Kidney (tissue), 14 donors: ENCODE results near the gene KREMEN2. TPM values are rescaled to one million over a fixed set of nuclear protein-coding genes. Genes with fewer than 3 reads are reported as not detected.
"Not testable (repeated sequence)": the region's sequence is repeated elsewhere in the genome, so short reads cannot be mapped to it uniquely, and the experiment has no call there.

Source experiments
- DNase-seq, 5 donors: peaks; one replicate each; pipeline ENCODE4 v3.0.0-alpha.2; 2013 to 2020
- FAIRE-seq: peaks from 2 replicates; lab custom pipeline; 2012; peaks lifted over from hg19 to GRCh38; lab: Jason Lieb, UNC
- H3K27ac ChIP-seq, 2 donors: one replicate each; pipeline ENCODE4 v1.7.0; 2013; ENCODE audit warnings: low read depth in 2 of 2, low read length in 2 of 2, inconsistent platforms in 1 of 2
- H3K27me3 ChIP-seq: one replicate; pipeline ENCODE4 v1.7.1; 2013; ENCODE audit warnings: low read length, inconsistent platforms; ENCODE audit not compliant: control insufficient read depth, insufficient read depth
- H3K36me3 ChIP-seq, 3 donors: one replicate each; pipeline versions ENCODE4 v1.7.0 to v1.7.1; 2013; ENCODE audit warnings: low read length in 3 of 3, control low read depth in 1 of 3, inconsistent platforms in 1 of 3; ENCODE audit not compliant: insufficient read depth in 3 of 3, control insufficient read depth in 2 of 3
- H3K4me1 ChIP-seq, 3 donors: one replicate each; pipeline versions ENCODE4 v1.7.0 to v1.7.1; 2013; ENCODE audit warnings: low read length in 3 of 3, inconsistent platforms in 1 of 3, low read depth in 1 of 3; ENCODE audit not compliant: control insufficient read depth in 2 of 3, insufficient read depth in 2 of 3
- H3K4me3 ChIP-seq, 3 donors: one replicate each; pipeline versions ENCODE4 v1.7.0 to v1.8.1; 2013; ENCODE audit warnings: low read length in 3 of 3, control low read depth in 1 of 3, inconsistent platforms in 1 of 3
- H3K9ac ChIP-seq, 3 donors: one replicate each; pipeline versions ENCODE4 v1.7.0 to v1.7.1; 2013; ENCODE audit warnings: low read length in 3 of 3, control low read depth in 1 of 3, inconsistent platforms in 1 of 3
- H3K9me3 ChIP-seq, 3 donors: one replicate each; pipeline versions ENCODE4 v1.7.0 to v1.7.1; 2013; ENCODE audit warnings: low read length in 3 of 3, control low read depth in 1 of 3, inconsistent platforms in 1 of 3; ENCODE audit not compliant: control insufficient read depth in 2 of 3, insufficient read depth in 1 of 3
- CTCF ChIP-seq: IDR thresholded peaks from 3 replicates; pipeline ENCODE4 v1.5.1; 2012; ENCODE audit warnings: mild to moderate bottlenecking, moderate library complexity, borderline replicate concordance; ENCODE audit not compliant: insufficient read depth; ENCODE audit errors: extremely low read depth
- intact Hi-C: fragments of 100-400 bp; cut with DNase I; formaldehyde crosslinking; loops from one replicate; pipeline ENCODE4 v1.11.1; 2022
- polyA plus RNA-seq: library from polyadenylated mRNA; stranded (reverse); fragments of 350-450 nt; fragmentation: Illumina TruSeq; extraction: RNeasy Lipid Tissue Mini Kit (QIAGEN cat#74804); gene quantifications from one replicate; pipeline ENCODE4 v1.2.3, GENCODE V29; 2014; ENCODE audit warnings: low read depth, low replicate concordance; ENCODE audit not compliant: insufficient read depth
- total RNA-seq: library from RNA; stranded (reverse); fragmentation: NEBNext Ultra II Directional; extraction: Animal tissue kit (Norgen Biotek cat#: 25700); gene quantifications from one replicate; pipeline ENCODE4 v1.2.1, GENCODE V29; 2021
- donor health status: control.
- donor health status: control.
- donor health status: control.
- donor health status: control.
- donor health status: control.
- donor health status: DM: yes; HTN: yes; CAD: no.
- donor health status: Normal renal cell carcinoma (clear cell type).

The KREMEN2 gene
- total and polyA plus RNA-seq, 2 donors from 2014 or later = not detected

GRCh38 chr16:2938206-2938605, 25.9 kb upstream of the KREMEN2 start:
- no peaks in the 10 kb centered on the region for H3K4me1 ChIP-seq
- no peak overlapping the region for H3K9ac ChIP-seq
- H3K27me3 ChIP-seq = no peaks in the 10 kb centered on the region
- H3K36me3 ChIP-seq = peaks cover 2 to 24% (median 5%) of the 10 kb centered on the region in 3 donors
- TF ChIP-seq CTCF = no peak
- no peaks in the 10 kb centered on the region for H3K9me3 ChIP-seq
- no peak for FAIRE-seq
- H3K27ac ChIP-seq = no peak overlapping the region
- intact Hi-C loops = no loop called here
- no peak for DNase-seq
- no peak overlapping the region for H3K4me3 ChIP-seq

- Histone ChIP-seq H3K36me3 (peaks cover 2 to 24% (median 5%) of the 10 kb centered on the region in 3 donors), H3K9ac (no peak overlapping the region), H3K27ac (no peak overlapping the region), H3K27me3 (no peaks in the 10 kb centered on the region), H3K4me1 (no peaks in the 10 kb centered on the region), H3K4me3 (no peak overlapping the region), H3K9me3 (no peaks in the 10 kb centered on the region)
- intact Hi-C loops = no loop called here
- no peak for TF ChIP-seq CTCF
- no peak for DNase-seq
- FAIRE-seq = no peak
Measured at GRCh38 chr16:2939968-2940367, 24.1 kb upstream of the KREMEN2 start.

DNA sequence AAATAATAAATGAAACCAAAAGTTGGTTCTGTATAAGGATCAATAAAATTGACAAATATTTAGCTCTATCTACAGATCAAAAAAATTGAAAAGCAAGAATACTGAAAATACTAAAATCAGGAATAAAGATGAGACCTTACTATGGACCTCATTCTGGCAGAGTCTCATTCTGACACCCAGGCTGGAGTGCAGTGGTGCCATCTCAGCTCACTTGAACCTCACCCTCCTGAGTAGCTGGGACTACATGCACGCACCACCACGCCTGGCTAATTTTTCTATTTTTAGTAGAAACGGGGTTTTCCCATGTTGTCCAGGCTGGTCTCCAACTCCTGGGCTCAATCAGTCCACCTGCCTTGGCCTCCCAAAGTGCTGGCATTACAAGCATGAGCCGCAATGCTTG, 22.0 kb upstream of the KREMEN2 start:
- TF ChIP-seq CTCF = no peak
- Histone ChIP-seq H3K9ac (no peak overlapping the region), H3K9me3 (no peaks in the 10 kb centered on the region), H3K36me3 (peaks cover 4 to 28% (median 5%) of the 10 kb centered on the region in 3 donors), H3K4me3 (no peak overlapping the region), H3K27ac (no peak overlapping the region), H3K4me1 (no peaks in the 10 kb centered on the region), H3K27me3 (no peaks in the 10 kb centered on the region)
- FAIRE-seq = no peak
- intact Hi-C loops = no loop called here
- no peak for DNase-seq

- FAIRE-seq, H3K9me3 ChIP-seq, H3K4me1 ChIP-seq, H3K9ac ChIP-seq, H3K27ac ChIP-seq, intact Hi-C loops, H3K27me3 ChIP-seq, H3K4me3 ChIP-seq, DNase-seq: not testable (repeated sequence)
- peaks cover 4 to 22% (median 5%) of the 10 kb centered on the region in 3 donors for H3K36me3 ChIP-seq
Measured at GRCh38 chr16:2943716-2944115, 20.4 kb upstream of the KREMEN2 start.
